DMS114 treated with DMSO at 0.1 percent for 48 hours (cell line): ENCODE results near the gene RNF217.
"Not testable (repeated sequence)": the region's sequence is repeated elsewhere in the genome, so short reads cannot be mapped to it uniquely, and the experiment has no call there.

ENCODE experiments used
- DNase-seq: peaks from one replicate; lab custom pipeline; 2025; ENCODE audit not compliant: unreplicated experiment; lab: John Stamatoyannopoulos, UW

RNF217 gene

GRCh38 chr6:124962639-124963415 is 590 bp downstream of the RNF217 start:
- DNase-seq = no peak

GRCh38 chr6:124963416-124963785 is 1.2 kb downstream of the RNF217 start:
- DNase-seq = no peak

- no peak for DNase-seq
These were observed 1.9 kb downstream of the RNF217 start for GRCh38 chr6:124963831-124964763.

- DNase-seq = no peak
These were observed 2.5 kb downstream of the RNF217 start for GRCh38 chr6:124964764-124965105.

- DNase-seq = not testable (repeated sequence)
These were observed 3.2 kb downstream of the RNF217 start for GRCh38 chr6:124965424-124965850.

GRCh38 chr6:124967444-124967843 is 5.2 kb downstream of the RNF217 start:
- no peak for DNase-seq

- DNase-seq = no peak
These were observed 6.2 kb downstream of the RNF217 start for GRCh38 chr6:124968401-124968800.

- DNase-seq = no peak
These were observed 8.0 kb downstream of the RNF217 start for GRCh38 chr6:124970243-124970642.

GRCh38 chr6:124970763-124971162 is 8.5 kb downstream of the RNF217 start:
- no peak for DNase-seq

- no peak for DNase-seq
These were observed 11.5 kb downstream of the RNF217 start for GRCh38 chr6:124973780-124974179.

- no peak for DNase-seq
These were observed 12.6 kb downstream of the RNF217 start for GRCh38 chr6:124974771-124975377.

GRCh38 chr6:124977067-124977908 is 15.1 kb downstream of the RNF217 start:
- no peak for DNase-seq

GRCh38 chr6:124978451-124979293 is 16.4 kb downstream of the RNF217 start:
- no peak for DNase-seq

GRCh38 chr6:124979294-124979678 is 17.0 kb downstream of the RNF217 start:
- no peak for DNase-seq

- DNase-seq = no peak
These were observed 20.4 kb downstream of the RNF217 start for GRCh38 chr6:124982669-124983068.

GRCh38 chr6:124983383-124984083 is 21.3 kb downstream of the RNF217 start:
- no peak for DNase-seq

GRCh38 chr6:124984668-124985338 is 22.6 kb downstream of the RNF217 start:
- DNase-seq = no peak

- no peak for DNase-seq
These were observed 23.9 kb downstream of the RNF217 start for GRCh38 chr6:124986164-124986563.

GRCh38 chr6:124987291-124987690 is 25.1 kb downstream of the RNF217 start:
- no peak for DNase-seq
